Parathyroid adenoma (tissue), 2 donors: ENCODE measurements around the gene CTSE.

Experiments
- H2AFZ ChIP-seq: fragments of 300-600 bp; sonication (generic); one replicate; pipeline ENCODE4 v1.7.0; 2017; ENCODE audit warnings: antibody characterized with exemption, mild to moderate bottlenecking
- H3K27ac ChIP-seq: fragments of 300-600 bp; sonication (generic); one replicate; pipeline ENCODE4 v1.7.0; 2017
- H3K27me3 ChIP-seq: fragments of 300-600 bp; sonication (generic); one replicate; pipeline ENCODE4 v1.7.0; 2017; ENCODE audit warnings: low read length; ENCODE audit not compliant: control insufficient read depth, insufficient read depth
- H3K36me3 ChIP-seq: fragments of 300-600 bp; sonication (generic); one replicate; pipeline ENCODE4 v1.7.0; 2017; ENCODE audit warnings: low read length; ENCODE audit not compliant: control insufficient read depth, insufficient read depth
- H3K4me1 ChIP-seq: fragments of 300-600 bp; sonication (generic); one replicate; pipeline ENCODE4 v1.7.0; 2017; ENCODE audit warnings: control low read depth
- H3K4me2 ChIP-seq: fragments of 300-600 bp; sonication (generic); one replicate; pipeline ENCODE4 v1.7.0; 2017; ENCODE audit warnings: low read length
- H3K4me3 ChIP-seq: fragments of 300-600 bp; sonication (generic); one replicate; pipeline ENCODE4 v1.7.0; 2017; ENCODE audit warnings: low read depth, low read length
- H3K79me2 ChIP-seq: fragments of 300-600 bp; sonication (generic); one replicate; pipeline ENCODE4 v1.7.0; 2017; ENCODE audit warnings: control low read depth
- H3K9ac ChIP-seq: fragments of 300-600 bp; sonication (generic); one replicate; pipeline ENCODE4 v1.7.0; 2017; ENCODE audit warnings: mild to moderate bottlenecking
- H3K9me3 ChIP-seq: fragments of 300-600 bp; sonication (generic); one replicate; pipeline ENCODE4 v1.7.0; 2017; ENCODE audit warnings: low read length; ENCODE audit not compliant: control insufficient read depth
- TF ChIP-seq, protein P1 (sequence below): fragments of 300-600 bp; sonication (generic); IDR thresholded peaks from one replicate; pipeline ENCODE4 v1.7.0; 2017; ENCODE audit warnings: antibody characterized with exemption, mild to moderate bottlenecking
- donor health status: primary hyperparathyroidism.

CTSE gene

GRCh38 chr1:206030191-206030590, 6.5 kb upstream of the CTSE start:
- Histone ChIP-seq H3K9ac (no peak overlapping the region), H3K27me3 (no peaks in the 10 kb centered on the region), H3K4me2 (no peak overlapping the region), H3K27ac (no peak overlapping the region), H3K4me1 (peaks cover 2% of the 10 kb centered on the region), H3K79me2 (no peaks in the 10 kb centered on the region), H3K4me3 (no peak overlapping the region), H3K9me3 (no peaks in the 10 kb centered on the region), H2AFZ (no peak overlapping the region), H3K36me3 (no peaks in the 10 kb centered on the region)
- TF ChIP-seq, protein P1, sequence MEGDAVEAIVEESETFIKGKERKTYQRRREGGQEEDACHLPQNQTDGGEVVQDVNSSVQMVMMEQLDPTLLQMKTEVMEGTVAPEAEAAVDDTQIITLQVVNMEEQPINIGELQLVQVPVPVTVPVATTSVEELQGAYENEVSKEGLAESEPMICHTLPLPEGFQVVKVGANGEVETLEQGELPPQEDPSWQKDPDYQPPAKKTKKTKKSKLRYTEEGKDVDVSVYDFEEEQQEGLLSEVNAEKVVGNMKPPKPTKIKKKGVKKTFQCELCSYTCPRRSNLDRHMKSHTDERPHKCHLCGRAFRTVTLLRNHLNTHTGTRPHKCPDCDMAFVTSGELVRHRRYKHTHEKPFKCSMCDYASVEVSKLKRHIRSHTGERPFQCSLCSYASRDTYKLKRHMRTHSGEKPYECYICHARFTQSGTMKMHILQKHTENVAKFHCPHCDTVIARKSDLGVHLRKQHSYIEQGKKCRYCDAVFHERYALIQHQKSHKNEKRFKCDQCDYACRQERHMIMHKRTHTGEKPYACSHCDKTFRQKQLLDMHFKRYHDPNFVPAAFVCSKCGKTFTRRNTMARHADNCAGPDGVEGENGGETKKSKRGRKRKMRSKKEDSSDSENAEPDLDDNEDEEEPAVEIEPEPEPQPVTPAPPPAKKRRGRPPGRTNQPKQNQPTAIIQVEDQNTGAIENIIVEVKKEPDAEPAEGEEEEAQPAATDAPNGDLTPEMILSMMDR: no peak

DNA sequence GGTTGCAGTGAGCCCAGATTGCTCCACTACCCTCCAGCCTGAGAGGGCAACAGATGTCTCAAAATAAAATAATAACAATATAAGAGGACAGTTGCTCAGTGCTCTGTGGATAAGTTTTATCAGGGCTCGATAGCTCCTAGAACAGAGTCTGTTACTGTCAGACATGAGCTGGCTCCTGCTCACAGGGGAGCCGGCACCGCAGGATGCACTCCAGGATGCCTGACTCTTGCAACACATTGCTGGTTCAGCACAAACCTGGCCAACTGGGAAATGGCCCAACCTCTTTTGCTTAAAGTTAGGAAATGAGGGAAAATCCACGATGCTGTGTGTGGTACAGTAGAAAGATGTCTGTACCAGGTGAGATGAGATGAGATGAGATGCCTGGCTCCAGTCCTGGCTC, 5.8 kb upstream of the CTSE start:
- Histone ChIP-seq H3K9ac (no peak overlapping the region), H3K36me3 (no peaks in the 10 kb centered on the region), H3K9me3 (no peaks in the 10 kb centered on the region), H3K4me2 (no peak overlapping the region), H3K27me3 (no peaks in the 10 kb centered on the region), H3K27ac (no peak overlapping the region), H2AFZ (no peak overlapping the region), H3K4me1 (peaks cover 2% of the 10 kb centered on the region), H3K4me3 (no peak overlapping the region), H3K79me2 (no peaks in the 10 kb centered on the region)
- TF ChIP-seq, protein P1: no peak

GRCh38 chr1:206025283-206025820, 1.7 kb upstream of the CTSE start:
- Histone ChIP-seq H3K4me1 (peaks cover 2% of the 10 kb centered on the region), H3K4me2 (no peak overlapping the region), H3K9ac (no peak overlapping the region), H3K4me3 (no peak overlapping the region), H3K79me2 (no peaks in the 10 kb centered on the region), H2AFZ (no peak overlapping the region), H3K9me3 (no peaks in the 10 kb centered on the region), H3K27me3 (no peaks in the 10 kb centered on the region), H3K27ac (no peak overlapping the region), H3K36me3 (no peaks in the 10 kb centered on the region)
- TF ChIP-seq, protein P1: no peak

GRCh38 chr1:206022766-206023165, 929 bp downstream of the CTSE start:
- Histone ChIP-seq H3K4me3 (no peak overlapping the region), H3K27me3 (no peaks in the 10 kb centered on the region), H3K9me3 (no peaks in the 10 kb centered on the region), H2AFZ (no peak overlapping the region), H3K27ac (no peak overlapping the region), H3K4me2 (no peak overlapping the region), H3K4me1 (no peaks in the 10 kb centered on the region), H3K9ac (no peak overlapping the region), H3K36me3 (no peaks in the 10 kb centered on the region), H3K79me2 (no peaks in the 10 kb centered on the region)
- TF ChIP-seq, protein P1: no peak

GRCh38 chr1:206021626-206022365, 1.9 kb downstream of the CTSE start:
- H3K27ac ChIP-seq: no peak overlapping the region
- no peak overlapping the region for H2AFZ ChIP-seq
- no peak overlapping the region for H3K4me2 ChIP-seq
- H3K79me2 ChIP-seq: no peaks in the 10 kb centered on the region
- no peaks in the 10 kb centered on the region for H3K9me3 ChIP-seq
- H3K36me3 ChIP-seq: no peaks in the 10 kb centered on the region
- H3K27me3 ChIP-seq: no peaks in the 10 kb centered on the region
- no peak overlapping the region for H3K4me3 ChIP-seq
- TF ChIP-seq, protein P1: no peak
- no peaks in the 10 kb centered on the region for H3K4me1 ChIP-seq
- H3K9ac ChIP-seq: no peak overlapping the region
